K562 (cell line): ENCODE results near the gene UBE2R2. TPM values are rescaled to one million over a fixed set of nuclear protein-coding genes. Genes with fewer than 3 reads are reported as not detected.

Experiments
- ATAC-seq: fragments of 200-7000 bp; cut with Tn5 transposase; 3 replicates; pipeline ENCODE4 v1.9.1; 2020; ENCODE audit warnings: moderate library complexity
- BruUV-seq: library from RNA; stranded (reverse); fragments of 400-500 nt; replicated peaks from 2 replicates; lab custom pipeline; 2021; lab: Mats Ljungman, UMichigan
- CTCF ChIA-PET: fragments of 300-600 bp; formaldehyde crosslinking; extraction: SDS; loops from one replicate; lab custom pipeline; 2021; ENCODE audit warnings: low intra/inter-chr PET ratio; lab: Yijun Ruan, JAX
- POLR2A ChIA-PET: fragments of 300-600, 350-650 bp; sonication (Branson Sonifier 250); formaldehyde crosslinking; extraction: SDS; loops from one replicate; lab custom pipeline; 2021; ENCODE audit warnings: antibody characterized with exemption, inconsistent platforms; lab: Yijun Ruan, JAX
- DNase-seq, 4 experiments: peaks; one replicate each; pipeline versions ENCODE4 v3.0.0 to v3.0.0-alpha.2; 2011 to 2018; ENCODE audit warnings: low spot score in 3 of 4, mixed read lengths in 3 of 4; ENCODE audit errors: extremely low read depth in 1 of 4
- FAIRE-seq: peaks from 2 replicates; lab custom pipeline; 2011; peaks lifted over from hg19 to GRCh38; lab: Jason Lieb, UNC
- H2AFZ ChIP-seq: 2 replicates; pipeline ENCODE4 v1.6.0; 2011; ENCODE audit warnings: low read depth, low read length, control low read depth, inconsistent platforms
- H3K27ac ChIP-seq: fragments of 200-600 bp; 3 replicates; pipeline ENCODE4 v1.8.0; 2011; ENCODE audit warnings: low read depth, mild to moderate bottlenecking, control low read depth, inconsistent platforms, low read length, moderate library complexity, mixed read lengths; ENCODE audit errors: extremely low read depth
- H3K27me3 ChIP-seq, 2 experiments: fragments of 300-600 bp in 1 of 2; 2 replicates in 1 of 2; 3 replicates in 1 of 2; pipeline versions ENCODE4 v1.6.0 to v1.8.0; 2011; ENCODE audit warnings: inconsistent platforms in 2 of 2, low read length in 2 of 2, mild to moderate bottlenecking in 1 of 2, mixed read lengths in 1 of 2, moderate library complexity in 1 of 2; ENCODE audit not compliant: control insufficient read depth in 2 of 2, insufficient read depth in 2 of 2
- H3K36me3 ChIP-seq: fragments of 300-600 bp; 3 replicates; pipeline ENCODE4 v1.8.0; 2011; ENCODE audit warnings: mild to moderate bottlenecking, low read length, inconsistent platforms; ENCODE audit not compliant: control insufficient read depth, insufficient read depth
- H3K4me1 ChIP-seq, 2 experiments: fragments of 200-600 bp in 1 of 2; replicated peaks in 1 of 2; 2 replicates in 1 of 2; 3 replicates in 1 of 2; pipeline versions ENCODE4 v1.5.1 to v1.8.0; 2011; ENCODE audit warnings: inconsistent platforms in 2 of 2, low read length in 2 of 2, mild to moderate bottlenecking in 1 of 2, mixed read lengths in 1 of 2, moderate library complexity in 1 of 2; ENCODE audit not compliant: control insufficient read depth in 2 of 2, insufficient read depth in 2 of 2
- H3K4me2 ChIP-seq: 2 replicates; pipeline ENCODE4 v1.6.1; 2011; ENCODE audit warnings: low read length, control low read depth, inconsistent platforms, mixed read lengths; ENCODE audit not compliant: insufficient read depth
- H3K4me3 ChIP-seq: fragments of 200-600 bp; sonication (generic), shearing (Covaris generic); 2 replicates; pipeline ENCODE4 v1.5.1; 2016; ENCODE audit warnings: control low read depth, inconsistent platforms
- H3K79me2 ChIP-seq: fragments of 200-600 bp; 3 replicates; pipeline ENCODE4 v1.8.0; 2011; ENCODE audit warnings: low read length, inconsistent platforms; ENCODE audit not compliant: control insufficient read depth, insufficient read depth
- H3K9ac ChIP-seq, 2 experiments: 2 replicates each; pipeline versions ENCODE4 v1.6.0 to v1.6.1; 2011; ENCODE audit warnings: low read depth in 2 of 2, low read length in 2 of 2, control low read depth in 1 of 2, inconsistent platforms in 1 of 2, mild to moderate bottlenecking in 1 of 2, mixed read lengths in 1 of 2; ENCODE audit not compliant: insufficient read depth in 1 of 2
- H3K9me1 ChIP-seq: one replicate; pipeline ENCODE4 v1.6.0; 2011; ENCODE audit warnings: inconsistent platforms, mild to moderate bottlenecking, low read length, moderate library complexity; ENCODE audit not compliant: control insufficient read depth, insufficient read depth
- H3K9me3 ChIP-seq: replicated peaks from 2 replicates; pipeline ENCODE4 v1.5.1; 2011; ENCODE audit warnings: low read depth, low read length, inconsistent platforms; ENCODE audit not compliant: control insufficient read depth, insufficient read depth
- H4K20me1 ChIP-seq: replicated peaks from 2 replicates; pipeline ENCODE4 v1.6.1; 2011; ENCODE audit warnings: low read length, inconsistent platforms, mixed read lengths; ENCODE audit not compliant: control insufficient read depth, insufficient read depth
- BCOR ChIP-seq: fragments of 450-650 bp; IDR thresholded peaks from 2 replicates; pipeline ENCODE4 v1.6.1; 2016
- DMBX1 ChIP-seq: fragments of 250-450 bp; sonication (Bioruptor Pico); IDR thresholded peaks from 2 replicates; pipeline ENCODE4 v1.8.0; 2022; ENCODE audit warnings: inconsistent platforms, mild to moderate bottlenecking, moderate library complexity, borderline replicate concordance
- ELK3 ChIP-seq: fragments of 450-650 bp; formaldehyde crosslinking; IDR thresholded peaks from 2 replicates; pipeline ENCODE4 v1.4.0; 2020; ENCODE audit warnings: mild to moderate bottlenecking
- KDM2B ChIP-seq: fragments of 250-450 bp; sonication (Bioruptor Pico); IDR thresholded peaks from 2 replicates; pipeline ENCODE4 v1.8.0; 2021; ENCODE audit warnings: mild to moderate bottlenecking, moderate library complexity
- MAFK ChIP-seq: IDR thresholded peaks from 2 replicates; pipeline ENCODE4 v1.6.1; 2011; ENCODE audit warnings: low read length, improper control_type of control experiment
- MECOM ChIP-seq: fragments of 250-450 bp; sonication (Bioruptor Pico); IDR thresholded peaks from 2 replicates; pipeline ENCODE4 v1.8.0; 2022; ENCODE audit warnings: inconsistent platforms
- POLR2G ChIP-seq: fragments of 200-400 bp; formaldehyde crosslinking; IDR thresholded peaks from 2 replicates; pipeline ENCODE4 v1.6.1; 2017; ENCODE audit warnings: low read depth, mild to moderate bottlenecking, antibody characterized with exemption, low read length, moderate library complexity
- PRDM10 ChIP-seq: fragments of 450-650 bp; IDR thresholded peaks from 2 replicates; pipeline ENCODE4 v1.6.1; 2018; ENCODE audit not compliant: partially characterized antibody
- PREB ChIP-seq: sonication (generic); formaldehyde crosslinking; IDR thresholded peaks from 2 replicates; pipeline ENCODE4 v1.8.1; 2023; ENCODE audit warnings: mild to moderate bottlenecking, missing genetic modification reagents
- SAP30 ChIP-seq: fragments of 200-600 bp; sonication (generic); IDR thresholded peaks from 2 replicates; pipeline ENCODE4 v1.6.1; 2012; ENCODE audit warnings: borderline replicate concordance, low read depth, mild to moderate bottlenecking, moderate library complexity, low read length, control low read depth, inconsistent platforms; ENCODE audit not compliant: insufficient read depth, poor library complexity, severe bottlenecking
- ZBTB7A ChIP-seq: IDR thresholded peaks from 2 replicates; pipeline ENCODE4 v1.6.1; 2011; ENCODE audit warnings: low read depth, mild to moderate bottlenecking, low read length, moderate library complexity, borderline replicate concordance; ENCODE audit not compliant: control insufficient read depth
- ZNF609 ChIP-seq: sonication (generic); formaldehyde crosslinking; IDR thresholded peaks from 2 replicates; pipeline ENCODE4 v1.8.1; 2023; ENCODE audit warnings: missing genetic modification reagents, mild to moderate bottlenecking, borderline replicate concordance
- WGBS: fragments of 100-300 bp; shearing (Covaris generic); methylation state at CpG from one replicate; pipeline ENCODE4 v1.1.6; 2016; ENCODE audit warnings: low coverage, mixed read lengths; ENCODE audit not compliant: insufficient coverage; ENCODE audit errors: missing lambda C conversion rate; 5-methylcytosine and 5-hydroxymethylcytosine counted together
- in situ Hi-C: fragments of 300-500 bp; cut with MboI; formaldehyde crosslinking; loops from 4 replicates; pipeline ENCODE4 v1.15.0; 2018; ENCODE audit warnings: inconsistent platforms, mixed read lengths
- intact Hi-C: fragments of 100-400 bp; cut with micrococcal nuclease; formaldehyde crosslinking; loops from 2 replicates; pipeline ENCODE4 v1.14.2; 2022
- polyA plus RNA-seq, 8 experiments: library from polyadenylated mRNA; depleted of rRNA in 4 of 8; stranded (reverse) in 5 of 8; unstranded in 3 of 8; fragments of >200 nt; fragmentation: Nextera tagmentation in 2 of 8; fragmentation: Illumina TruSeq in 1 of 8; extraction: Ambion mirVana in 2 of 8; extraction: Trizol in 1 of 8; gene quantifications; 2 replicates each; pipeline versions ENCODE4 v1.2.1 to v1.2.3, GENCODE V29; 2011 to 2014; ENCODE audit warnings: inconsistent platforms in 1 of 8, missing spikeins in 1 of 8
- total RNA-seq, 7 experiments: library from RNA; depleted of rRNA in 6 of 7; stranded (reverse); fragments of >200 nt in 6 of 7; fragmentation: Illumina TruSeq in 2 of 7; extraction: Trizol in 2 of 7; gene quantifications; 2 replicates each; pipeline versions ENCODE4 v1.2.1 to v1.2.3, GENCODE V29; 2011 to 2021; ENCODE audit warnings: low replicate concordance in 1 of 7

The UBE2R2 gene
- total and polyA plus RNA-seq, 9 of the 15 experiments (the other 6 are each of a cell fraction or from before 2014, with no cell fraction given): 7.8 to 26.2 (median 11.8) TPM

- CTCF ChIA-PET: no interaction called here
- TF ChIP-seq MECOM (CRISPR knock-in tag): no peak
- TF ChIP-seq ELK3 (CRISPR knock-in tag): no peak
- TF ChIP-seq SAP30: no peak
- no peak for TF ChIP-seq POLR2G
- no peak for TF ChIP-seq PREB (CRISPR knock-in tag)
- no peak for TF ChIP-seq PRDM10
- no peak for TF ChIP-seq MAFK
- TF ChIP-seq ZBTB7A: no peak
- TF ChIP-seq BCOR: no peak
- no peak for TF ChIP-seq ZNF609 (CRISPR knock-in tag)
- no peak for TF ChIP-seq KDM2B
- TF ChIP-seq DMBX1 (CRISPR knock-in tag): no peak
These were observed 133.4 kb downstream of the UBE2R2 start for GRCh38 chr9:33950371-33950770.

More at GRCh38 chr9:33950371-33950770, 133.4 kb downstream of the UBE2R2 start:
- no peaks in the 10 kb centered on the region for H3K4me1 ChIP-seq
- H3K27me3 ChIP-seq: no peaks in the 10 kb centered on the region
- 100% methylated on average over 1 of the region's 1 CpG for WGBS
- intact Hi-C loops (no loop called here), in situ Hi-C loops (no loop called here)
- FAIRE-seq (no peak), ATAC-seq (no peak), DNase-seq (no peak)
- POLR2A ChIA-PET: no interaction called here
- no peaks in the 10 kb centered on the region for H3K79me2 ChIP-seq
- no peaks in the 10 kb centered on the region for H3K9me1 ChIP-seq
- H3K9me3 ChIP-seq: no peaks in the 10 kb centered on the region
- H3K36me3 ChIP-seq: peaks cover 70% of the 10 kb centered on the region
- H2AFZ ChIP-seq: no peak overlapping the region
- H3K4me3 ChIP-seq: no peak overlapping the region
- no peaks in the 10 kb centered on the region for H4K20me1 ChIP-seq
- no TSS peak for BruUV-seq
- no peak overlapping the region for H3K27ac ChIP-seq
- no peak overlapping the region for H3K9ac ChIP-seq
- H3K4me2 ChIP-seq: no peak overlapping the region
